Ishikawa (cell line): ENCODE results near the gene RASSF4.

Experiments used
- CREB1 ChIP-seq: IDR thresholded peaks from 2 replicates; pipeline ENCODE4 v1.6.1; 2012; ENCODE audit warnings: low read depth
- TAF1 ChIP-seq: IDR thresholded peaks from 2 replicates; pipeline ENCODE4 v1.6.1; 2012; ENCODE audit warnings: low read depth, mild to moderate bottlenecking
- TEAD4 ChIP-seq: IDR thresholded peaks from 2 replicates; pipeline ENCODE4 v1.6.1; 2012
- YY1 ChIP-seq: IDR thresholded peaks from 2 replicates; pipeline ENCODE4 v1.6.1; 2012; ENCODE audit warnings: low read depth
- ZBTB7A ChIP-seq: IDR thresholded peaks from 2 replicates; pipeline ENCODE4 v1.6.1; 2012; ENCODE audit warnings: low read depth
- TF ChIP-seq, protein P1 (sequence below): IDR thresholded peaks from 2 replicates; pipeline ENCODE4 v1.6.1; 2012

DNA sequence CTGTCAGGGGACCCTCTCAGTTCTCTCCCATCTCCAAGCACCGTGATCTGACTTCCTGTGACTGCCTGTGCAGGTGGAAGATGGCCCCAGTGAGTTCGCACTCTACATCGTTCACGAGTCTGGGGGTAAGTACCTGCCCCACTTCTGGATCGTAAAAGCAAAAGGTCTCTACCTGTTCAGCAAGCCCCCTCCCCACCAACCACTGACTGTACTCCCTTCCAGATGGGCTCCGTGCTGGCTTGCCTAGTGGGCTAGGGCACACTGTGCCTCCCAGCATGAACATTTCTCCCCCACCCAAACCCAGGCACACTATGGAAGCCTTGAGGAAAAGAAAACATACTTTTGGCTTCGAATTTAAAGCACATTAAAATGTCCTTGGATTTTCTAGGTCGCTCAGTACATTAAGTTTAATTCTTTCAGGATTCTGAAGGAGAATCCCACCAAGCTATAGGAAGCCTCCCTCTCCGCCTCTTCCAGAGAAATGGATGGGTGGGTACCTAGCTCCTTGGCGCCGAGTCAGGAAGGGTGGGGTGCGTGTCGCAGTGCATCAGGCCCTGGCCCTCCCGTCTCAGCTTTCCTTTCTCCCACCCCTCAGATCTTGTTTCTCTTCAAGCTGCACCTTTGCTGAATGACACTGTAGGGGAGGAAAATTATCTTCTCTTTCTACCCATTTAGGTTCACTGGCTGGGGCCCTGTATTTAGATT is 30.1 kb downstream of the RASSF4 start:
- TF ChIP-seq TAF1 (no peak), YY1 (no peak), ZBTB7A (no peak), CREB1 (no peak), TEAD4 (no peak)
- TF ChIP-seq, protein P1, sequence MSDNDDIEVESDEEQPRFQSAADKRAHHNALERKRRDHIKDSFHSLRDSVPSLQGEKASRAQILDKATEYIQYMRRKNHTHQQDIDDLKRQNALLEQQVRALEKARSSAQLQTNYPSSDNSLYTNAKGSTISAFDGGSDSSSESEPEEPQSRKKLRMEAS, result no peak
